Skeletal muscle tissue (tissue), 4 donors: ENCODE results near the gene NMD3. TPM values are rescaled to one million over a fixed set of nuclear protein-coding genes. Genes with fewer than 3 reads are reported as not detected.

Experiments
- H3K27ac ChIP-seq: one replicate; pipeline ENCODE4 v1.7.0; 2013; ENCODE audit warnings: mild to moderate bottlenecking, low read depth, low read length, inconsistent platforms
- H3K27me3 ChIP-seq, 3 donors: one replicate each; pipeline ENCODE4 v1.7.0; 2013; ENCODE audit warnings: low read length in 3 of 3; ENCODE audit not compliant: control insufficient read depth in 3 of 3, insufficient read depth in 3 of 3
- H3K36me3 ChIP-seq, 3 donors: one replicate each; pipeline ENCODE4 v1.7.0; 2013; ENCODE audit warnings: low read length in 3 of 3; ENCODE audit not compliant: control insufficient read depth in 3 of 3, insufficient read depth in 3 of 3
- H3K4me1 ChIP-seq, 3 donors: one replicate each; pipeline ENCODE4 v1.7.0; 2013; ENCODE audit warnings: low read length in 3 of 3, mild to moderate bottlenecking in 3 of 3; ENCODE audit not compliant: control insufficient read depth in 3 of 3, insufficient read depth in 3 of 3
- H3K4me3 ChIP-seq, 3 donors: one replicate each; pipeline ENCODE4 v1.7.0; 2013; ENCODE audit warnings: low read length in 3 of 3
- H3K9ac ChIP-seq, 3 donors: one replicate each; pipeline ENCODE4 v1.7.0; 2013; ENCODE audit warnings: low read length in 3 of 3, mild to moderate bottlenecking in 3 of 3, moderate library complexity in 2 of 3, low read depth in 1 of 3
- H3K9me3 ChIP-seq, 3 donors: one replicate each; pipeline ENCODE4 v1.7.0; 2013; ENCODE audit warnings: low read length in 3 of 3; ENCODE audit not compliant: control insufficient read depth in 3 of 3
- total RNA-seq: library from RNA; depleted of rRNA; stranded (reverse); fragments of >200 nt; gene quantifications from one replicate; pipeline ENCODE4 v1.2.3, GENCODE V29; 2014
- donor health status: Osteomylitis.

The NMD3 gene
- total RNA-seq, 1 donor from 2014 or later: 62.6 TPM

- Histone ChIP-seq H3K9ac (no peak overlapping the region), H3K4me1 (no peaks in the 10 kb centered on the region), H3K9me3 (no peaks in the 10 kb centered on the region), H3K4me3 (no peak overlapping the region), H3K36me3 (peaks cover 5 to 39% (median 39%) of the 10 kb centered on the region in 3 donors), H3K27me3 (no peaks in the 10 kb centered on the region), H3K27ac (no peak overlapping the region)
Measured at GRCh38 chr3:161253711-161254110, 32.6 kb downstream of the NMD3 start.

DNA sequence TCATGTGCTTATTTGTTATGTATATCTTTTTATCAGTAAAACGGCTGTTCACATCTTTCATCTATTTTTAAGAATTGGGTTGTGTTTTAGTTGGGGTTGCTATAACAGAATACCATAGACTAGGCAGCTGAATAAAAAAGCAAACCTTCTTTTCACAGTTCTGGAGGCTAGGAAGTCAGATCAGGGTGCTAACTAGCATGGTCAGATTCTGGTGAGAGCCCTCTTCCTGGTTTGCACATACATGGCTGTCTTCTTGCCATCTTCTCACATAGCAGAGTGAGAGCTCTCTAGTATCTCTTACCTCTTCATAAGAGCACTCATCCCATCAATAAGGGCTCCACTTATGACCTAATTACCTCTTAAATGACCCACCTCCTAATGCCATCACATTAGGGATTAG lies 33.8 kb downstream of the NMD3 start:
- H3K36me3 ChIP-seq: peaks cover 5 to 32% (median 28%) of the 10 kb centered on the region in 3 donors
- no peaks in the 10 kb centered on the region for H3K9me3 ChIP-seq
- no peaks in the 10 kb centered on the region for H3K4me1 ChIP-seq
- H3K4me3 ChIP-seq: no peak overlapping the region
- no peak overlapping the region for H3K9ac ChIP-seq
- no peaks in the 10 kb centered on the region for H3K27me3 ChIP-seq
- H3K27ac ChIP-seq: no peak overlapping the region

- no peaks in the 10 kb centered on the region for H3K4me1 ChIP-seq
- H3K9ac ChIP-seq: no peak overlapping the region
- H3K27ac ChIP-seq: no peak overlapping the region
- H3K4me3 ChIP-seq: no peak overlapping the region
- H3K9me3 ChIP-seq: no peaks in the 10 kb centered on the region
- H3K36me3 ChIP-seq: peaks cover 0 to 6% (median 3%) of the 10 kb centered on the region in 3 donors
- no peaks in the 10 kb centered on the region for H3K27me3 ChIP-seq
Measured at GRCh38 chr3:161263057-161263456, 41.9 kb downstream of the NMD3 start.

GRCh38 chr3:161264852-161265251 lies 43.7 kb downstream of the NMD3 start:
- peaks cover 0 to 6% (median 0%) of the 10 kb centered on the region in 3 donors for H3K36me3 ChIP-seq
- H3K4me3 ChIP-seq: no peak overlapping the region
- no peaks in the 10 kb centered on the region for H3K9me3 ChIP-seq
- no peaks in the 10 kb centered on the region for H3K4me1 ChIP-seq
- no peak overlapping the region for H3K27ac ChIP-seq
- H3K9ac ChIP-seq: no peak overlapping the region
- H3K27me3 ChIP-seq: no peaks in the 10 kb centered on the region

GRCh38 chr3:161265916-161266571 lies 44.9 kb downstream of the NMD3 start:
- no peak overlapping the region for H3K9ac ChIP-seq
- no peaks in the 10 kb centered on the region for H3K4me1 ChIP-seq
- H3K9me3 ChIP-seq: no peaks in the 10 kb centered on the region
- H3K4me3 ChIP-seq: no peak overlapping the region
- H3K27me3 ChIP-seq: no peaks in the 10 kb centered on the region
- no peak overlapping the region for H3K27ac ChIP-seq
- H3K36me3 ChIP-seq: peaks cover 0 to 6% (median 0%) of the 10 kb centered on the region in 3 donors

DNA sequence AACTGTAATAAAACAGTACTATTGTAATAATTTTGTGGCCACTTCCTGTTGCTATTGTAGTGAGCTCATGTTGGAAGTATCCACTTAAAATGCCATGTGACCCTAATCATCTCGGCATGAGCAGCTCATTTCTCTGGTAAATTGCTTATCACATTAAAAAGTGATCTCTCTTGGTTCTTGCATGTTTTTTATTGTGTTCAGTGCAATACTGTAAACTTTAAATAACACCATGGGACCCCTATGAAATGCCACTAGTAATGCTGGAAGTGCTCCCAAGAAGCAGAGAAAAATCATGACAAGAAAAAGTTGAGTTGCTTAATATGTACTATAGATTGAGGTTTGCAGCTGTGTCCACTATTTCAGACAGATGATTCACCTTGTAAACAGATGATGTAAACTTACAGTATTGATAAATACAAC lies 45.6 kb downstream of the NMD3 start:
- H3K27ac ChIP-seq: no peak overlapping the region
- peaks cover 0 to 6% (median 1%) of the 10 kb centered on the region in 3 donors for H3K36me3 ChIP-seq
- no peaks in the 10 kb centered on the region for H3K9me3 ChIP-seq
- no peaks in the 10 kb centered on the region for H3K27me3 ChIP-seq
- no peaks in the 10 kb centered on the region for H3K4me1 ChIP-seq
- H3K9ac ChIP-seq: no peak overlapping the region
- no peak overlapping the region for H3K4me3 ChIP-seq

DNA sequence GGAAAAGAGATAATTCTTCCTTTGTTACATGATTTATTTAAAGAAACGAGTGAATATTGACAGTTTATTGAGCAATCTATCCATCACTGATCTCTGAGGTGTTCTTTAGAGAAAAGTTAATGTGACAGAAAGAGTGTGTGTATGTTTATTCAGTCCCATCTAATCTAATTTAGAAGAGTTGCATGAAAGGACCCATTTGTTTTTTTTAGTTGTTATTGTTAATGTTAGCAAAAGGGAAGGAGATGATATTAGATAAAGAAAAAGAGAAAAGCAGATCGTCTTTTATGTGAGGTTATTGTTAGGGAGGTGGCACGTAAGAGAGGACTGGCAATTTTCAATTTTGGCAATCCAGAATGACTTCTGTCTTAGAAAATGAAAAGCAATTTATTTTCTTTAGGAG lies 46.5 kb downstream of the NMD3 start:
- Histone ChIP-seq H3K27me3 (no peaks in the 10 kb centered on the region), H3K4me1 (no peaks in the 10 kb centered on the region), H3K9me3 (no peaks in the 10 kb centered on the region), H3K36me3 (peaks cover 0 to 6% (median 2%) of the 10 kb centered on the region in 3 donors), H3K27ac (no peak overlapping the region), H3K4me3 (no peak overlapping the region), H3K9ac (no peak overlapping the region)

DNA sequence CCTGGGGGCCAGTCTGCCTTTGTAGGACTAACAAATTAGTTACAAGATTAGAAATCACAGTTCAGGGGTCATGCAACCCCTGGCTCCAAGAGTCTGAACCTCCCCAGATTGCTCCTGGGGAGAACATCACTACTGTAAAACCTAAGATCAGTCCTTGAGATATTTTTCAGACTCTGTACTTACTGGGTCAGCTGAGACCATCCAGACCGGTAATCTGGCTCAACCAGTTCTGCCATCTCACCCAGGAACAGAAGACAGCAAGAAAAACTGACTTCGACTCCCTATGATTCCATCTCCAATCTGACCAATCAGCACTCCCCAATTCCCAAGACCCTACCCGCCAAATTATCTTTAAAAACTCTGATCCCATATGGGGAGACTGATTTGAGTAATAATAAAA lies 47.5 kb downstream of the NMD3 start:
- no peaks in the 10 kb centered on the region for H3K27me3 ChIP-seq
- no peak overlapping the region for H3K27ac ChIP-seq
- H3K4me3 ChIP-seq: no peak overlapping the region
- peaks cover 0 to 6% (median 2%) of the 10 kb centered on the region in 3 donors for H3K36me3 ChIP-seq
- no peaks in the 10 kb centered on the region for H3K4me1 ChIP-seq
- H3K9me3 ChIP-seq: no peaks in the 10 kb centered on the region
- no peak overlapping the region for H3K9ac ChIP-seq

DNA sequence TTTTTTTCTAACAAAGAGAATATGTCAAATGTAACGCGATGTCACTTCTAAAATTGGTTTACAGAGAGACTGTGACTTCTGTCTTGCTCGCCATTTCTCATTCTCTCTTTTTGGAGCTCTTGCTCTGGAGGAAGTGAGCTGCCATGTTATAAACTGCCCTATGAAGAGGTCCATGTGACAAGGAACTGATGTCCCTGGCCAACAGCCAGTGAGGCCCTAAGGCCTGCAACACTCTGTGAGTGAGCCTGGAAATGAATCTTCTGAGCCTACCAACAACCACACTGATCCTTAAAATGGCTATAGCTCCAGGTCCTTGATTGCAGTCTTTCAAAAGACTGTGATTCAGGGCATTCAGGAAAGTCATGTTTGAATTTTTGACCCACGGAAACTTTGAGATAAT lies 49.9 kb downstream of the NMD3 start:
- no peak overlapping the region for H3K27ac ChIP-seq
- no peak overlapping the region for H3K4me3 ChIP-seq
- peaks cover 0 to 7% (median 2%) of the 10 kb centered on the region in 3 donors for H3K36me3 ChIP-seq
- H3K4me1 ChIP-seq: no peaks in the 10 kb centered on the region
- no peaks in the 10 kb centered on the region for H3K27me3 ChIP-seq
- no peaks in the 10 kb centered on the region for H3K9me3 ChIP-seq
- H3K9ac ChIP-seq: no peak overlapping the region

GRCh38 chr3:161271646-161272045 lies 50.5 kb downstream of the NMD3 start:
- H3K27ac ChIP-seq: no peak overlapping the region
- H3K9me3 ChIP-seq: no peaks in the 10 kb centered on the region
- H3K9ac ChIP-seq: no peak overlapping the region
- no peaks in the 10 kb centered on the region for H3K27me3 ChIP-seq
- peaks cover 0 to 9% (median 3%) of the 10 kb centered on the region in 3 donors for H3K36me3 ChIP-seq
- no peak overlapping the region for H3K4me3 ChIP-seq
- H3K4me1 ChIP-seq: no peaks in the 10 kb centered on the region
